ENCODE results near the gene NEGR1. TPM values are rescaled to one million over a fixed set of nuclear protein-coding genes. Genes with fewer than 3 reads are reported as not detected.

The NEGR1 gene
- total RNA-seq, 1 donor from 2014 or later = 9.1 TPM

- no peak for DNase-seq
These were observed 503.4 kb downstream of the NEGR1 start for GRCh38 chr1:71778940-71779339.

GRCh38 chr1:71777094-71777493, 505.2 kb downstream of the NEGR1 start:
- no peak for DNase-seq

- DNase-seq = no peak
These were observed 507.6 kb downstream of the NEGR1 start for GRCh38 chr1:71774705-71775104.

GRCh38 chr1:71770121-71770520, 512.2 kb downstream of the NEGR1 start:
- DNase-seq = no peak

GRCh38 chr1:71766748-71767147, 515.6 kb downstream of the NEGR1 start:
- no peak for DNase-seq

GRCh38 chr1:71762514-71763255, 519.7 kb downstream of the NEGR1 start:
- DNase-seq = no peak

GRCh38 chr1:71755441-71755840, 526.9 kb downstream of the NEGR1 start:
- no peak for DNase-seq

GRCh38 chr1:71753746-71754145, 528.6 kb downstream of the NEGR1 start:
- DNase-seq = no peak

GRCh38 chr1:71745326-71745725, 537.0 kb downstream of the NEGR1 start:
- no peak for DNase-seq

- DNase-seq = no peak
These were observed 538.5 kb downstream of the NEGR1 start for GRCh38 chr1:71743862-71744261.

- DNase-seq = no peak
These were observed 543.4 kb downstream of the NEGR1 start for GRCh38 chr1:71738910-71739309.

- no peak for DNase-seq
These were observed 544.1 kb downstream of the NEGR1 start for GRCh38 chr1:71738256-71738655.

- no peak for DNase-seq
These were observed 544.6 kb downstream of the NEGR1 start for GRCh38 chr1:71737768-71738167.

- DNase-seq = no peak
These were observed 549.2 kb downstream of the NEGR1 start for GRCh38 chr1:71733121-71733520.

GRCh38 chr1:71721532-71721931, 560.8 kb downstream of the NEGR1 start:
- DNase-seq = no peak

GRCh38 chr1:71719330-71719729, 563.0 kb downstream of the NEGR1 start:
- no peak for DNase-seq

- peak; percentile 57 for DNase-seq
These were observed 565.2 kb downstream of the NEGR1 start for GRCh38 chr1:71717186-71717585.

- DNase-seq = no peak
These were observed 570.9 kb downstream of the NEGR1 start for GRCh38 chr1:71711456-71711855.

GRCh38 chr1:71706029-71706671, 576.2 kb downstream of the NEGR1 start:
- peak; percentile 9 for DNase-seq

GRCh38 chr1:71698186-71698585, 584.2 kb downstream of the NEGR1 start:
- DNase-seq = no peak

- no peak for DNase-seq
These were observed 586.5 kb downstream of the NEGR1 start for GRCh38 chr1:71695821-71696220.

GRCh38 chr1:71695084-71695483, 587.3 kb downstream of the NEGR1 start:
- no peak for DNase-seq

GRCh38 chr1:71693581-71693980, 588.8 kb downstream of the NEGR1 start:
- DNase-seq = no peak

- DNase-seq = no peak
These were observed 592.7 kb downstream of the NEGR1 start for GRCh38 chr1:71689635-71690034.

All from skin of body (tissue), 2 donors.